GM21367 (cell line): ENCODE data around the gene COLEC12.
"Not testable (repeated sequence)": the region's sequence is repeated elsewhere in the genome, so short reads cannot be mapped to it uniquely, and the experiment has no call there.

Source experiments
- ATAC-seq: cut with Tn5 transposase; IDR thresholded peaks from one replicate; pipeline ENCODE4 v1.9.1; 2021; ENCODE audit not compliant: unreplicated experiment

COLEC12 gene

DNA sequence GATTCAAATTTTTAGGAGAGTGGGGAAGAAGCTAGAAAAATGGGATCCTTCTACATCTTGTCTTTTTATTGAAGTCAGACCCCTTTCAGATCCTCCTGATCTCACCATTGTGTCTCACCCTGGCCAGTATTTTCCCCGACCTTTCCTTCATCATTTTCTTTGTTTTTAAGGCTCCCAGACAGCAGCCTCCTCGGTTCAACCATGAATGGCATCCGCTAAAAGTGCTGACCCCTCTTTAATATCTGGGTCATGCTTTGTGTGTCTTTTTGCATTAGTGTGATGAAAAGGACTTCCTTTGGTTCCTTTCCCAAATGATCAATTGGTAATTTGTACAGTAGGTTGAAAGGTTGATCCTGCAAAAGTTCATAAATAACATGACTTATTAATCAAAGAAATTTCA, 205.9 kb downstream of the COLEC12 start:
- ATAC-seq = no peak

DNA sequence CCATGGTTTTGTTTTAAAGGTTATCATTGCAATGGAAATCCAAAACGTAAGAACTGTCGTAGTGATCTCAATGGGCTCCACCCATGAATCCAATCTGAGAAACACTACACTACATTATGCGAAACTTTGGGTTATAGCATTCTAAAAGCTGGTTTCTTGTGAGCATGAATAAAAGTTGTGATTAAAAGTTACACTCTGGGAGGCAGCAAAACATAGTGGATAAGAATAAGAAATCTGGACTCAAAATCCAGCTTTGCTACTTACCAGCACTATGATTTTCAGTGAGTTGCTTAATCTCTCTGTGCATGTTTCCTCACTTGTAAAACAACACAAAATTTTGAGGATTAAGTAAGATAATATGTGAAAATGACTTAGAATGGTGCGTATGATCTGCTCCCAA, 207.0 kb downstream of the COLEC12 start:
- no peak for ATAC-seq

GRCh38 chr18:292271-292670, 208.2 kb downstream of the COLEC12 start:
- no peak for ATAC-seq

- ATAC-seq = not testable (repeated sequence)
Observed at GRCh38 chr18:289970-290369, 210.5 kb downstream of the COLEC12 start.

DNA sequence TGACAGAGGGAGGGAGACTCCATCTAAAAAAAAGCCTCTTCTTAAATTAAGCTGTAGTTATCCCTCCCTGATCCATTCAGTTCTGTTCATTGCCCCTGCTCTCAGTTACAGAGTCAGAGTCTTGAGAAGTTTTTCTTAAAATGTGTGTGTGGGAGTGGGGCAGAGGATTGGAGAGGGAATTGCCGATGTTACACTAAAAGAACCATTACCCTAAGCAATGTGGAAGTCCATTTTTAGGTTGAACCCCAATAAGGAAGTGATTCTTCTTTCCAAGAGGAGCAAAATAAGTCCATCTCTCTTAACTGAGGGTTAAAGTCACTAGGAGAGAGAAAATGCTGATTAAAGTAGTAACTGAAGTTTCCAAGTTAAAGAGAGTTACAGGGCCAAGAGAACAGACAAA, 211.5 kb downstream of the COLEC12 start:
- no peak for ATAC-seq

GRCh38 chr18:286515-287310, 213.8 kb downstream of the COLEC12 start:
- no peak for ATAC-seq

DNA sequence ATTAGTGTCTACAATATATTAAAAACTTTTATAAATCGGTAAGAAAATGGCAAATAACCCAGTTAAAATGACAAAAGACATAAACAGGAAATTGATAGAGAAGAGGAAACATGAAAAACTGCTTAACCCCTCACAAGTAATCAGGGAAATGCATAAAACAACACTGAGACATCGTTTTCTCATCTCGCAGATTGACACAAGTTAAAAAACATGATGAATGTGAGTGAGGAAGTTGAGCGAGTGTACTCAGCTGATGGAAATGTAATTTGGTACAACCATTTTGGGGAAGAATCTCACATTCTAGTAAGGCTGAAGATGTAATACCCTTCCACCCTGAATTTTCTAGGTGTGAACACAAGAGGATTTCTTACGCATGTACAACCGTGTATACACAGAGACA, 214.7 kb downstream of the COLEC12 start:
- ATAC-seq = no peak

DNA sequence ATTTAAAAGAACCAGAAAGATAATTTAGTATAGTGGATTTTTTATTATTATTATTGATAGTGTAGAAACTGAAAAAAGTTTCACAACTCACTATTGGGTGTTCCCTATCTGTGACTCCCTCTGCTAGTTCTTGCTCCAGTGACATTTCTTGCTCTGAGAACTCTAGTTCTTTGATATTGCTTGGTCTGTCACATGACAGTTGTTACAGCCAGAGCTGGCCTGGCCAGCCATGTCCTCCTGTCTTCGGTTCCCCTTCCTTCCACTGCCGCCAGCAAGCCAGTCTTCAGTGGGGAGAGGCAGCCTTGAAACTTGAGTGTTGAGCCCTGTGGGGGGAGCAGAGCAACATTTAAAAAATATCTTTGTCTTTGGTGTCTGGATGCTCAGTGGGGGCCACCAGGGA, 225.0 kb downstream of the COLEC12 start:
- no peak for ATAC-seq

GRCh38 chr18:274313-274712, 226.2 kb downstream of the COLEC12 start:
- ATAC-seq = no peak

DNA sequence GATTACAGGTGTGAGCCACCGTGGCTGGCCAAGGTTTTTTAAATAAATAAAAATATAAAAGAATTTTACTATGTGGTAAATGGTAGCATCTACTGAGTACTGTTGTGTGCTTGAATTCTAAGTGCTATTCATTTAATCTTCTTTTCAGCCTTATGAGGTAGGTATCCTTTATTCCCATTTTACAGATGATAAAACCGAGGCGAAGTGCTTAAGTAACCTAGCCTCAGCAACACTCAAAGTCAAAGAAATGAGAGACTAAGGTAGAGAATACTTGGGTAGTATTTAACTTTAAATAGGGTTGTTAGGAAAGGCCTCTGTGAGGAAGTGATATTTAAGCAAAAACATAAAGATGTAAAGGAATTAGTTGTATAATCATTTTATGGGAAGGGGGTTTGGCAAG, 227.0 kb downstream of the COLEC12 start:
- ATAC-seq = no peak

- no peak for ATAC-seq
Observed at GRCh38 chr18:272650-273049, 227.9 kb downstream of the COLEC12 start.

DNA sequence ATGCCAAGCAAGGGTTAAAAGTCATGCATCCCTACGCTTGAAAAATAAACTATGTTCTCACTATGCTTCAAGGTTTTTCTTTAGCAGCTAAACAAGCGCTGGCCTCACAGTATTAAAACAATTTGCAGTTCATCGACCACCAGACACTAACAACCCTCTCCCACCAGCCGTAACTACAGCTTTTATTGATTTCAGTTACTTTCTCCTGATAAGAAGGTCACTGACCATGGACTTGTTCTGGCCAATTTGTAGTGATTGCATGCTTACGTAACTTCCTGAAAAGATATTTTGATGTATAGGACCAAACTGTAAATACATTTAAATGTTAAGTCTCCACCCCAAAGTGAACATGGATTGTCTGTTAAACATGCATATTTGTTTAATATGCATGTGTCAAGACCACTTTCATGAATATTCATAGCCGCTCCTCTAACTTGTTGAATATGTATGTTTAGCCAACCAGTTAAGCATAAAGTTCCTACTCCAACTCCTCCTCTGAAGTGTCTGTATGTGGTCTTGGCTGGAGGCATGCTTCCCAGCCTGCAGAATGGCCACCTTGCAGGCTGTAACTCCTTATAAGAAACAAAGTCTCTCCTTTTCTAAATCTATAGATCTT, 230.9 kb downstream of the COLEC12 start:
- ATAC-seq = no peak

DNA sequence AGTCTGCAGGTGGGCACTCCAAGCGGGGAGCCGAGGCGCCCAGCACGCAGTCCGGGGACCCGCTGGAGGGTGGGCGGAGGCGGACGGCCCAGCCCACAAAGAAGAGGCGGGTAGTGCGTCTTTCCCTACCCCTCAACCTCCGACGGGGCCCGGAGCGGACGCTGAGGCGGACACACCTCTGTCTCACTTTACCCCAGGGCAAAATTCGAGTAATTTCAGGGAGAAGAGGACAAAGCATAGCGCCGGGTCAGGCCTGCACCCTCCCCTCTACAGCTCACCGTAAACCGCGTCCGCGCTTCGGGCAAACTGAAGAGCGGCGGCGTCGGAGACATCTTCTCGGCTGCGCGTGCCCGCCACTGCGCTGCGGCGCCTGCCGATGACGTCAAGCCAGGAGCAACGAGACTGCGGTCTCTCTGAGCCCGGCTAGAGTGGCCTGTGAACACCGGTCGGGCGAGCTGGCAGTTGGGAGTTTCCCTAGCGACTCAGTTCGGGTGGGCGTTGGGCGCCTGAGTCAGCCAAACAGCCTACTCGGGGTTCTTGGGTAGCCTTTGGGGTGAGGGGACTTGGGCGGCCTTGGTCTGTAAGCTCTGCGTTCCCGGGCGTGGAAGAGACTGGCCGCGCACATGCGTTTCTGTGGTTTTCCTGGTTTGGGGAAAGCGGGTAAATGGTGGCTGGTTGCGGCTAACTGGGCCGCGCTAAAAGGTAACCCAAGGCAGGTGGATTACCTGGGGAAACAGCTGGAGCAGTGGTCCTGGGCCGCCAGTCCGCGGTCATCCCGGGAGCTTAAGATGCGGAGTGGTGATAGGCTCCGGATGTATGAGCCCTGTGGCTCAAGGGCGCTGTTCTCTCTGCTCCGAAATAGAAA, 232.6 kb downstream of the COLEC12 start, which contains the start of gene THOC1:
Gene THOC1, minus strand, starts transcription at position 360 of the 865 bp plus-strand sequence. Its CDS starts 28 bp downstream, at position 332.
- peak; percentile 83 for ATAC-seq

GRCh38 chr18:267380-267687, 233.2 kb downstream of the COLEC12 start:
- peak; percentile 16 for ATAC-seq
